ENCODE data around the gene NDUFB7. TPM values are rescaled to one million over a fixed set of nuclear protein-coding genes. Genes with fewer than 3 reads are reported as not detected.
A peak's percentile ranks its signal among the peaks of the same experiment; 100 is the strongest.

Gene NDUFB7
- total RNA-seq, 1 donor from 2014 or later = 363 TPM

- no peaks in the 10 kb centered on the region for H3K27me3 ChIP-seq (ENCODE audit: control insufficient read depth, insufficient read depth, low read length)
- TF ChIP-seq, protein P1, sequence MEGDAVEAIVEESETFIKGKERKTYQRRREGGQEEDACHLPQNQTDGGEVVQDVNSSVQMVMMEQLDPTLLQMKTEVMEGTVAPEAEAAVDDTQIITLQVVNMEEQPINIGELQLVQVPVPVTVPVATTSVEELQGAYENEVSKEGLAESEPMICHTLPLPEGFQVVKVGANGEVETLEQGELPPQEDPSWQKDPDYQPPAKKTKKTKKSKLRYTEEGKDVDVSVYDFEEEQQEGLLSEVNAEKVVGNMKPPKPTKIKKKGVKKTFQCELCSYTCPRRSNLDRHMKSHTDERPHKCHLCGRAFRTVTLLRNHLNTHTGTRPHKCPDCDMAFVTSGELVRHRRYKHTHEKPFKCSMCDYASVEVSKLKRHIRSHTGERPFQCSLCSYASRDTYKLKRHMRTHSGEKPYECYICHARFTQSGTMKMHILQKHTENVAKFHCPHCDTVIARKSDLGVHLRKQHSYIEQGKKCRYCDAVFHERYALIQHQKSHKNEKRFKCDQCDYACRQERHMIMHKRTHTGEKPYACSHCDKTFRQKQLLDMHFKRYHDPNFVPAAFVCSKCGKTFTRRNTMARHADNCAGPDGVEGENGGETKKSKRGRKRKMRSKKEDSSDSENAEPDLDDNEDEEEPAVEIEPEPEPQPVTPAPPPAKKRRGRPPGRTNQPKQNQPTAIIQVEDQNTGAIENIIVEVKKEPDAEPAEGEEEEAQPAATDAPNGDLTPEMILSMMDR (IDR thresholded peaks at IDR 0.05; ENCODE audit: insufficient read depth, low read length, poor library complexity, severe bottlenecking) = no peak
- DNase-seq (ENCODE audit: low read depth) = no peak
- H3K36me3 ChIP-seq (ENCODE audit: control insufficient read depth, insufficient read depth, low read length) = no peaks in the 10 kb centered on the region
- no peak overlapping the region for H3K4me3 ChIP-seq (ENCODE audit: low read depth, low read length)
Measured at GRCh38 chr19:14533450-14533849, 38.4 kb downstream of the NDUFB7 start.

DNA sequence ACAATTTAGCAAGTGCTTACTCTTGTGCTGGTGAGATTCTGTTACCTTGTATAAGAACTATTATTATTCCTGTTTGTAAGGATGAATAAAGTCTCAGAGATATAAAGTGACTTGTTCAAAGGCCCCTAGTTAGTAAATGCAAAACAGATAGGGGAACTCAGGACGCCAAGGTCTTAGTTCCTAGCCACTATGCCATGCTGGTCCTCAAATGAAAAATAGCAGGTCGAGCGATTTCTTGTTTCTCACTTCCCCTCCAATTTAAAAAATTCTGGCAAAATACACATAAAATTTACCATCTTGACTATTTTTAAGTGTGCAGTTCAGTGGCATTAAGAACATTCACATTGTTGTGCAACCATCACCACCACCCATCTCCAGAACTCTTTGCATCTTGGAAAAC lies 41.4 kb downstream of the NDUFB7 start:
- TF ChIP-seq, protein P1 (IDR thresholded peaks at IDR 0.05; ENCODE audit: insufficient read depth, low read length, poor library complexity, severe bottlenecking) = no peak
- H3K36me3 ChIP-seq (ENCODE audit: control insufficient read depth, insufficient read depth, low read length) = no peaks in the 10 kb centered on the region
- no peak overlapping the region for H3K4me3 ChIP-seq (ENCODE audit: low read depth, low read length)
- H3K27me3 ChIP-seq (ENCODE audit: control insufficient read depth, insufficient read depth, low read length) = no peaks in the 10 kb centered on the region
- DNase-seq (ENCODE audit: low read depth) = no peak

- Histone ChIP-seq H3K27me3 (ENCODE audit: control insufficient read depth, insufficient read depth, low read length) (no peaks in the 10 kb centered on the region), H3K36me3 (ENCODE audit: control insufficient read depth, insufficient read depth, low read length) (no peaks in the 10 kb centered on the region), H3K4me3 (ENCODE audit: low read depth, low read length) (peak overlapping the region; percentile 90)
- TF ChIP-seq, protein P1 (IDR thresholded peaks at IDR 0.05; ENCODE audit: insufficient read depth, low read length, poor library complexity, severe bottlenecking) = no peak
- DNase-seq (ENCODE audit: low read depth) = no peak
Measured at GRCh38 chr19:14530005-14530348, 41.9 kb downstream of the NDUFB7 start.

- H3K36me3 ChIP-seq (ENCODE audit: control insufficient read depth, insufficient read depth, low read length) = no peaks in the 10 kb centered on the region
- TF ChIP-seq, protein P1 (IDR thresholded peaks at IDR 0.05; ENCODE audit: insufficient read depth, low read length, poor library complexity, severe bottlenecking) = no peak
- H3K4me3 ChIP-seq (ENCODE audit: low read depth, low read length) = peak within 1 kb of the TSS; percentile 90
- peak; percentile 98 for DNase-seq (ENCODE audit: low read depth)
- H3K27me3 ChIP-seq (ENCODE audit: control insufficient read depth, insufficient read depth, low read length) = no peaks in the 10 kb centered on the region
Measured at GRCh38 chr19:14529254-14530004, 42.4 kb downstream of the NDUFB7 start, which contains the start of gene TECR. TECR (plus strand) TSS chr19:14529594; CDS start chr19:14529697, 103 bp downstream.

GRCh38 chr19:14528419-14529253 lies 43.2 kb downstream of the NDUFB7 start:
- H3K27me3 ChIP-seq (ENCODE audit: control insufficient read depth, insufficient read depth, low read length) = no peaks in the 10 kb centered on the region
- TF ChIP-seq, protein P1 (IDR thresholded peaks at IDR 0.05; ENCODE audit: insufficient read depth, low read length, poor library complexity, severe bottlenecking) = no peak
- DNase-seq (ENCODE audit: low read depth) = no peak

More at GRCh38 chr19:14528419-14529253, 43.2 kb downstream of the NDUFB7 start:
- Histone ChIP-seq H3K4me3 (ENCODE audit: low read depth, low read length) (peak overlapping the region; percentile 54), H3K36me3 (ENCODE audit: control insufficient read depth, insufficient read depth, low read length) (no peaks in the 10 kb centered on the region)
